Measurements from ENCODE around the gene BSN. TPM values are rescaled to one million over a fixed set of nuclear protein-coding genes. Genes with fewer than 3 reads are reported as not detected.

BSN gene
- total and polyA plus RNA-seq, 2 donors: 0.39 to 0.48 TPM

DNA sequence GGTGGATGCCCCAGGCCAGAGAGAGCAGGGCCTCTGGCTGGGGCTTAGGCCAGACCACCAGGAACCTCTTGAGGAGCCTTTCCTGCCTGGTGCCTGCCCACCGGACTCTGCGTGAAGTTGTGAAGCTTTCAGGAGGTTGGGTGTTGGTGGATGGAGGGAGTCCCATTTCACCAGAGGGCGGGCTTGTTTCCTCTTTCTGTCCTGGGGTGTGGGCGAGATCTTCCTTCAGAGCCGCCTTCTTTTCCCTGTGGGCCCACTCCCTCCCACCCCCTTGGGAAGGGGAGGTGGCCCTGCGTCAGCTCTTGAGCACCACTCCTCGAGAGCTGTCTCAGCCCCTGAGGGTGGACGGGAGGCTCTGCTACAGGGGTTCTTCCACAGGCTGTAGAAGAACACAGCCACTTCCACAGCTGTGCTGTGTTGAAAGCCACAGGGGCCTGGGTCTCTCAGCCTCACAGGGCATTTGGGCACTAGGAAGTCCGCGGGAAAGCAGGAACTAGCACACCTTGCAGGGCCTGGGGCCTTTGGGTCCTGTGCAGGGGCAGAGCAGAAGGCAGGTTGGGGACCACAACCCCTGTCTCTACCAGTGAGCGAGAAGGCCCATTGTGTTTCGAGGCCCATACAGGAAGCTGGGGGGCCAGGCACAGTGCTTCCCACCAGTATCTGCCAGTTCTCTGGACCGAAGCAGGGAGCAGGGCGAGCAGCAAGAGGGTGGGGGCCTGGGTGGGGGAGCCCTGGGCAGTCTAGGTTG lies 163.1 kb downstream of the BSN start:
- H3K27ac ChIP-seq (ENCODE audit: low read depth): no peak overlapping the region
- 93% methylated on average over 14 of the region's 14 CpGs for WGBS
- no peak for DNase-seq (ENCODE audit: extremely low spot score)
- H3K4me3 ChIP-seq (ENCODE audit: low read depth, low read length): no peak overlapping the region
- H3K36me3 ChIP-seq (ENCODE audit: insufficient read depth): no peaks in the 10 kb centered on the region
- H3K4me1 ChIP-seq (ENCODE audit: insufficient read depth): no peaks in the 10 kb centered on the region

- H3K36me3 ChIP-seq (ENCODE audit: insufficient read depth): no peaks in the 10 kb centered on the region
- no peak overlapping the region for H3K4me3 ChIP-seq (ENCODE audit: low read depth, low read length)
- no peak for DNase-seq (ENCODE audit: extremely low spot score)
- WGBS: 53% methylated on average over 75 of the region's 75 CpGs
- no peaks in the 10 kb centered on the region for H3K4me1 ChIP-seq (ENCODE audit: insufficient read depth)
- H3K27ac ChIP-seq (ENCODE audit: low read depth): no peak overlapping the region
These were observed 163.9 kb downstream of the BSN start for GRCh38 chr3:49717959-49718857.

DNA sequence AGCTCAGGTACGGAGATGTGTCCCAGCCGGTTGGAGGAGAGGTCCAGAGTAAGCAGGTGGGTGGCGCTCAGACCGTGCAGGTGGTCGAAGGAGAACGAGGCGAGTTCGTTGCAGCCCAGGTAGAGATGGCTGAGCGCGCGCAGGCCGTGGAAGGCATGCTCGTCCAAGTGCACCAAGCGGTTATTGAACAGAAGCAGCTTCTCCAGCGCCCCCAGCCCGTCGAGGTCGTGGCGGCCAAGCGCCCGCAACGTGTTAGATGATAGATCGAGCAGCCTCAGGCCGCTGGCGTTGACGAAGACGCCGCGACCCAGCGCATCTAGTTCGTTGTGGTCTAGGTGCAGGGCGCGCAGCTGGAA lies 164.6 kb downstream of the BSN start:
- H3K4me1 ChIP-seq (ENCODE audit: insufficient read depth): no peaks in the 10 kb centered on the region
- 6% methylated on average over 33 of the region's 33 CpGs for WGBS
- no peak overlapping the region for H3K27ac ChIP-seq (ENCODE audit: low read depth)
- H3K4me3 ChIP-seq (ENCODE audit: low read depth, low read length): peak overlapping the region; percentile 36
- DNase-seq (ENCODE audit: extremely low spot score): no peak
- H3K36me3 ChIP-seq (ENCODE audit: insufficient read depth): no peaks in the 10 kb centered on the region

GRCh38 chr3:49719214-49719884 lies 165.1 kb downstream of the BSN start, which contains the start of gene AMIGO3:
TSS of gene AMIGO3 (minus strand) at chr3:49719684. CDS start at chr3:49719465, 219 bp downstream.
- WGBS: under 1% methylated on average over 50 of the region's 50 CpGs
- no peak within 1 kb of the TSS for H3K27ac ChIP-seq (ENCODE audit: low read depth)
- H3K4me1 ChIP-seq (ENCODE audit: insufficient read depth): no peaks in the 10 kb centered on the region
- H3K4me3 ChIP-seq (ENCODE audit: low read depth, low read length): peak within 1 kb of the TSS; percentile 36
- peak; percentile 84 for DNase-seq (ENCODE audit: extremely low spot score)
- no peaks in the 10 kb centered on the region for H3K36me3 ChIP-seq (ENCODE audit: insufficient read depth)

Small RNA genes within 50 kb of the gene (small RNA-seq; reads per million reads assigned to genes)
- gene AMIGO3: not detected

Other genes starting within 250 kb of the BSN start
- gene USP4, start 214.4 kb upstream of the BSN start, total RNA-seq: 23.7 TPM
- gene USP4, start 214.4 kb upstream of the BSN start, polyA plus RNA-seq: 34.2 TPM
- gene GPX1, start 196.1 kb upstream of the BSN start, total RNA-seq: 49.2 TPM
- 411 TPM for gene GPX1, start 196.1 kb upstream of the BSN start, polyA plus RNA-seq
- 308 TPM for gene RHOA, start 142.5 kb upstream of the BSN start, total RNA-seq
- 451 TPM for gene RHOA, start 142.5 kb upstream of the BSN start, polyA plus RNA-seq
- 11.1 TPM for gene TCTA, start 142.1 kb upstream of the BSN start, total RNA-seq
- 38.4 TPM for gene TCTA, start 142.1 kb upstream of the BSN start, polyA plus RNA-seq
- 6.7 TPM for gene AMT, start 132.0 kb upstream of the BSN start, total RNA-seq
- gene AMT, start 132.0 kb upstream of the BSN start, polyA plus RNA-seq: 9.7 TPM
- 6.3 TPM for gene NICN1, start 125.2 kb upstream of the BSN start, total RNA-seq
- 13.7 TPM for gene NICN1, start 125.2 kb upstream of the BSN start, polyA plus RNA-seq
- gene DAG1, start 84.2 kb upstream of the BSN start, total RNA-seq: 34.1 TPM
- gene DAG1, start 84.2 kb upstream of the BSN start, polyA plus RNA-seq: 58.7 TPM
- gene APEH, start 119.9 kb downstream of the BSN start, total RNA-seq: 51.4 TPM
- gene APEH, start 119.9 kb downstream of the BSN start, polyA plus RNA-seq: 73.4 TPM
- gene MST1, start 135.0 kb downstream of the BSN start, total RNA-seq: 5.5 TPM
- 11.2 TPM for gene MST1, start 135.0 kb downstream of the BSN start, polyA plus RNA-seq
- gene RNF123, start 135.1 kb downstream of the BSN start, total RNA-seq: 15.9 TPM
- 29.3 TPM for gene RNF123, start 135.1 kb downstream of the BSN start, polyA plus RNA-seq
- gene AMIGO3, start 165.2 kb downstream of the BSN start, total RNA-seq: not detected
- gene AMIGO3, start 165.2 kb downstream of the BSN start, polyA plus RNA-seq: 1.1 TPM
- gene GMPPB, start 169.5 kb downstream of the BSN start, total RNA-seq: 11.3 TPM
- gene GMPPB, start 169.5 kb downstream of the BSN start, polyA plus RNA-seq: 17.9 TPM
- 31.6 TPM for gene IP6K1, start 232.1 kb downstream of the BSN start, total RNA-seq
- 31.0 TPM for gene IP6K1, start 232.1 kb downstream of the BSN start, polyA plus RNA-seq
- not detected for gene CDHR4, start 245.4 kb downstream of the BSN start, total RNA-seq
- gene CDHR4, start 245.4 kb downstream of the BSN start, polyA plus RNA-seq: 0.10 TPM
- gene INKA1, start 248.8 kb downstream of the BSN start, total RNA-seq: 10.3 TPM
- gene INKA1, start 248.8 kb downstream of the BSN start, polyA plus RNA-seq: 6.5 TPM

Data from urinary bladder (tissue), 4 donors.